GM19240 (cell line): ENCODE measurements around the gene LDHD.

Source experiments
- DNase-seq: peaks from one replicate; pipeline ENCODE4 v3.0.0; 2011; ENCODE audit warnings: low spot score; ENCODE audit not compliant: insufficient read length

Gene LDHD

DNA sequence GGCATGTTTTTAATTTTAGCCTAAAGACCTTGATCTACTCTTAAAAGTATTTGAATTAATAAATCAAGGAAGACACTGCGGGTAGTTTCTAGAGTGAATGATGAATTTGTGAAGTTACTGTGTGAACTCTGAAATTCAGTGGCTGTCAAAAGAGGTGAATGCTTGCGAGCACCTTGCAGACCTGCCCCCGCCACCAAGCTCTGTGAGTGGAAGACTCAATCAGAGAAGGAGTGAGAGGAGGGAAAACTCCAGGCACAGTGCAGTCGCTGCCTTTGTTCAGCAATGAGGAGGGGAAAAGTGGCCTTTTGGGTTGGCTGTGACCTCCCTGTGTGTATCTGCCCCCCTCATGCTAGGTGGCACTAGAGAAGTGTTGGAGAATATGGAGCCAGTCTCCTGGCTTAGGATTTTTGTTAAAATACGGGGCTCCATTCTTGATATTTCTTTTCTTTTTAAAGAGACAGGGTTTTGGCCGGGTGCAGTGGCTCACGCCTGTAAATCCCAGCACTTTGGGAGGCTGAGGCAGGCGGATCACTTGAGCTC, 53.0 kb downstream of the LDHD start:
- no peak for DNase-seq

DNA sequence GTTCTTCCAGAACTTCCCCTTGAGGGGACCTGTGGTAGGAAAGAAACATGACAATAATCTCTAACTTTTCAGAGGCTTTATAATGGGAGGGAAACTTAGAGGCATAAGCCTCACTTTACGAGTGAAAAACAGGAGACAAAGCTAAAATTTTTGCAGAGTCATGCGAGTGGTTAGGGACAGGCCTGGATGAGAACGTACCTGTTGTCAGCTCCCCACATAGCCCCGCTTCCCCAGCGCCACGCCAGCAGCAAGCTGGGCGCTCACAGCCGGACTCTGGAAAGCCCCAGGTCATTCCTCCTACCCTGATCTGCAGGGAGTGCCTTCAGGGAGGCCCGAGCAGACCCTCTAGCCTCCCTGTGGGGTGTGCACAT, 53.6 kb downstream of the LDHD start:
- DNase-seq: no peak

DNA sequence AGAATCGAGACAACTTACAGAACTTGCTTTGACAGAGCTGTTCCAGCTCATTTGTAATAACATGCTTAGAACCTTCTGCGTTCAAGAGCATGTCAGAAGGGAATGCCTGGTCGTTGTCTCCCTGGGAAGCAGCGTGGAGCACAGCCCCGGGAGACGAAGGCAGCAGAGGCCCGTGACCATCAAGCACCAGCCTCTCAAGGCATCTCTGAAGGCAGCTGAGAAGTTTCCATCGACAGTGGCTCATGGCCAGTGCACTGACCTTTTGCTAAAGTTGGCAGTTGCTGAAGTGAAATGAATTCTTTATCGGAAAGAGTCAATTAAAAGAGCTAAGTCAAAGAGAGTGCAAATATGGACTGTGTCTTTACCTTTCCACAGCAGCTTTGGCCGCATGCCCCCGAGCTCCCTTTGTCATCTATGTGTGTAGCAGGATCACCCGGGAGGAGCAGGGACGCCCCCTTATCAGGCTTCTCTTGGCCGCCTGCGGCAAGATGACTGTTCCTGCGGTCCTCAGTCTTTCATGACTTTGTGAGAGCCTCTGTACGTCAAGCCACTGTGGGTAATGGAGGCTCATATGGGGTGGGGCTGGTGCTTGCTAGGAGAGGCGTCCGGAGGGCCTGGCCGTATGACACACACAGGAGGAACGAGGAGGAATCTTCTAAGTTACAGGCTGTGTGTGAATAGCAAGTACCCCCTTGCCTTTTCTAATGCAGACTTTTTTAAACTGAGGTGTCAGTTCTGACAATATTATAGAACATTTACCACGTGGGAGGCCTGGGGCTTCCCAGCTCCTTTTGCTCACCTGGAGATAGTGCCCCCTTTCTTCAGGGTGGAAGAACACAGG, 54.2 kb downstream of the LDHD start:
- DNase-seq: no peak
